Osteocyte (in vitro differentiated cells): ENCODE results near the gene ARHGAP12. TPM values are rescaled to one million over a fixed set of nuclear protein-coding genes. Genes with fewer than 3 reads are reported as not detected.

Source experiments
- DNase-seq: peaks from one replicate; pipeline ENCODE4 v3.0.0; 2021; ENCODE audit warnings: mixed read lengths; ENCODE audit not compliant: unreplicated experiment; ENCODE audit errors: extremely low spot score
- H3K27ac Mint-ChIP-seq: one replicate; pipeline ENCODE4 v1.8.0; 2021; ENCODE audit warnings: mild to moderate bottlenecking, mixed read lengths; ENCODE audit not compliant: unreplicated experiment
- H3K27me3 Mint-ChIP-seq: one replicate; pipeline ENCODE4 v1.8.0; 2021; ENCODE audit warnings: mixed read lengths; ENCODE audit not compliant: unreplicated experiment
- H3K36me3 Mint-ChIP-seq: one replicate; pipeline ENCODE4 v1.8.0; 2021; ENCODE audit warnings: mixed read lengths; ENCODE audit not compliant: unreplicated experiment
- H3K4me1 Mint-ChIP-seq: one replicate; pipeline ENCODE4 v1.8.0; 2021; ENCODE audit warnings: mixed read lengths; ENCODE audit not compliant: unreplicated experiment
- H3K4me3 Mint-ChIP-seq: one replicate; pipeline ENCODE4 v1.8.0; 2021; ENCODE audit warnings: mild to moderate bottlenecking, moderate library complexity, mixed read lengths; ENCODE audit not compliant: unreplicated experiment
- H3K9me3 Mint-ChIP-seq: one replicate; pipeline ENCODE4 v1.8.0; 2021; ENCODE audit warnings: mixed read lengths; ENCODE audit not compliant: unreplicated experiment
- long read RNA-seq: library from polyadenylated mRNA; unstranded; transcript quantifications from one replicate; pipeline ENCODE4 v2.0.0, GENCODE V29; 2021
- total RNA-seq: library from RNA; stranded (reverse); gene quantifications from 2 replicates; pipeline ENCODE4 v1.2.1, GENCODE V29; 2021
- TF ChIP-seq, protein P1 (sequence below): fragments of 200-600 bp; sonication (generic); IDR thresholded peaks from 2 replicates; pipeline ENCODE4 v1.5.0; 2021; ENCODE audit warnings: antibody characterized with exemption, mild to moderate bottlenecking, moderate library complexity

Gene ARHGAP12, protein sequence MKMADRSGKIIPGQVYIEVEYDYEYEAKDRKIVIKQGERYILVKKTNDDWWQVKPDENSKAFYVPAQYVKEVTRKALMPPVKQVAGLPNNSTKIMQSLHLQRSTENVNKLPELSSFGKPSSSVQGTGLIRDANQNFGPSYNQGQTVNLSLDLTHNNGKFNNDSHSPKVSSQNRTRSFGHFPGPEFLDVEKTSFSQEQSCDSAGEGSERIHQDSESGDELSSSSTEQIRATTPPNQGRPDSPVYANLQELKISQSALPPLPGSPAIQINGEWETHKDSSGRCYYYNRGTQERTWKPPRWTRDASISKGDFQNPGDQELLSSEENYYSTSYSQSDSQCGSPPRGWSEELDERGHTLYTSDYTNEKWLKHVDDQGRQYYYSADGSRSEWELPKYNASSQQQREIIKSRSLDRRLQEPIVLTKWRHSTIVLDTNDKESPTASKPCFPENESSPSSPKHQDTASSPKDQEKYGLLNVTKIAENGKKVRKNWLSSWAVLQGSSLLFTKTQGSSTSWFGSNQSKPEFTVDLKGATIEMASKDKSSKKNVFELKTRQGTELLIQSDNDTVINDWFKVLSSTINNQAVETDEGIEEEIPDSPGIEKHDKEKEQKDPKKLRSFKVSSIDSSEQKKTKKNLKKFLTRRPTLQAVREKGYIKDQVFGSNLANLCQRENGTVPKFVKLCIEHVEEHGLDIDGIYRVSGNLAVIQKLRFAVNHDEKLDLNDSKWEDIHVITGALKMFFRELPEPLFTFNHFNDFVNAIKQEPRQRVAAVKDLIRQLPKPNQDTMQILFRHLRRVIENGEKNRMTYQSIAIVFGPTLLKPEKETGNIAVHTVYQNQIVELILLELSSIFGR
- 18.8 and 20.8 TPM in 2 replicates for total RNA-seq
- long read RNA-seq, full-length matches to known transcripts: 7 of 78 reads
- long read RNA-seq, partial matches to known transcripts: 59 of 78 reads
- long read RNA-seq, other reads (novel, unspliced or antisense): 12 of 78 reads

DNA sequence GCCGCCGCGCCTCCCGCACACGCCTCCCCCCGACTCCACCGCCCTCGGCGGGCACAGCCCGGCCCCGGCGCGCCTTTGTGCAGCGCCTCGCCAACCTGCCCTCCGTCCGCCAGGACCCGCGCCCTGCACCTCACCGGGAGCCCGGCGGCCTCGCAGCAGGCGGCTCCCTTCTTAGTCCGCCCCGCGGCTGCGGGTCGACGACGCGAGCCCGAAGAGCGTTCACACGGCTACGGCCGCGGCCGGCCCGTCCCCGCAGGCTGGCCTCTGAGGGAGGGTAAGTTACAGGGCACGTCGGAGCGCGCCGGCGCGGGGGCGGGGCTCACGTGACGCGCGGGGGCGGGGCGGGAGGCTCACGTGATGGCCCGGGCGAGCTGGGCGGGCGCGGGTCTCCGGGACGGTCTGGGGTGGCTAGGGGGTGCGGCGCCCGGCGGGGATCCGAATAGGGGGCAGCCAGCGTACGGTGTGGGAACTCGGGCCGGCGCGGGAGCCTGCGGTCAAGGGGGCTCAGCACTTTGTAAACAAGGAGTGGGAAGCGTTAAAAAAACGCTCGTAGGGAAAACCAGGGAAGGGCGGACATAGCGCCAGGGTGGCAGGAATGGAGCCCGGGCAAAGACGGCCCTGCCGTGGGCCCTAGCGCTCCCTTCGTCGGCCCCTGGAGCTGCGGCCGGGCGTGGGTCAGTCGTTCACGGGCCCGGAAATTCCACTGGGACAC, at the start of gene ARHGAP12:
ARHGAP12 (minus strand) TSS at position 283 of the 712 bp plus-strand sequence. CDS start 19,976 bp downstream, outside the sequence.
- no peaks in the 10 kb centered on the region for H3K36me3 Mint-ChIP-seq
- DNase-seq: peak; percentile 97
- H3K4me3 Mint-ChIP-seq: peak within 1 kb of the TSS; percentile 92
- H3K27ac Mint-ChIP-seq: peak within 1 kb of the TSS; percentile 96
- TF ChIP-seq, protein P1, sequence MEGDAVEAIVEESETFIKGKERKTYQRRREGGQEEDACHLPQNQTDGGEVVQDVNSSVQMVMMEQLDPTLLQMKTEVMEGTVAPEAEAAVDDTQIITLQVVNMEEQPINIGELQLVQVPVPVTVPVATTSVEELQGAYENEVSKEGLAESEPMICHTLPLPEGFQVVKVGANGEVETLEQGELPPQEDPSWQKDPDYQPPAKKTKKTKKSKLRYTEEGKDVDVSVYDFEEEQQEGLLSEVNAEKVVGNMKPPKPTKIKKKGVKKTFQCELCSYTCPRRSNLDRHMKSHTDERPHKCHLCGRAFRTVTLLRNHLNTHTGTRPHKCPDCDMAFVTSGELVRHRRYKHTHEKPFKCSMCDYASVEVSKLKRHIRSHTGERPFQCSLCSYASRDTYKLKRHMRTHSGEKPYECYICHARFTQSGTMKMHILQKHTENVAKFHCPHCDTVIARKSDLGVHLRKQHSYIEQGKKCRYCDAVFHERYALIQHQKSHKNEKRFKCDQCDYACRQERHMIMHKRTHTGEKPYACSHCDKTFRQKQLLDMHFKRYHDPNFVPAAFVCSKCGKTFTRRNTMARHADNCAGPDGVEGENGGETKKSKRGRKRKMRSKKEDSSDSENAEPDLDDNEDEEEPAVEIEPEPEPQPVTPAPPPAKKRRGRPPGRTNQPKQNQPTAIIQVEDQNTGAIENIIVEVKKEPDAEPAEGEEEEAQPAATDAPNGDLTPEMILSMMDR: no peak
- no peaks in the 10 kb centered on the region for H3K9me3 Mint-ChIP-seq
- no peaks in the 10 kb centered on the region for H3K27me3 Mint-ChIP-seq
- peaks cover 28% of the 10 kb centered on the region for H3K4me1 Mint-ChIP-seq

DNA sequence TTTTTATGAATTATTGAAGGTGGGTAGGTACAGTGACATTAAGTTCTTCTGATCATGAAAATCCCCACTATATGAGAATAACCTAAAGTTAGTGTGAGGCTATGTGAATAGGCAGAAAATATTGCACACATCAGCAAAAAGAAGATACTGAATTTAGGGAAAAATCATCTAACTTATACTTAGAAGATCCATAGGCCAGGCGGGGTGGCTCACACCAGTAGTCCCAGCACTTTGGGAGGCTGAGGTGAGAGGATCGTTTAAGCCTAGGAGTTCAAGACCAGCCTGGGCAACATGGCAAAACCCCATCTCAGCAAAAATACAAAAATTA, 49.5 kb upstream of the ARHGAP12 start:
- Mint-ChIP-seq H3K9me3 (peaks cover 4% of the 10 kb centered on the region), H3K27ac (no peak overlapping the region)

DNA sequence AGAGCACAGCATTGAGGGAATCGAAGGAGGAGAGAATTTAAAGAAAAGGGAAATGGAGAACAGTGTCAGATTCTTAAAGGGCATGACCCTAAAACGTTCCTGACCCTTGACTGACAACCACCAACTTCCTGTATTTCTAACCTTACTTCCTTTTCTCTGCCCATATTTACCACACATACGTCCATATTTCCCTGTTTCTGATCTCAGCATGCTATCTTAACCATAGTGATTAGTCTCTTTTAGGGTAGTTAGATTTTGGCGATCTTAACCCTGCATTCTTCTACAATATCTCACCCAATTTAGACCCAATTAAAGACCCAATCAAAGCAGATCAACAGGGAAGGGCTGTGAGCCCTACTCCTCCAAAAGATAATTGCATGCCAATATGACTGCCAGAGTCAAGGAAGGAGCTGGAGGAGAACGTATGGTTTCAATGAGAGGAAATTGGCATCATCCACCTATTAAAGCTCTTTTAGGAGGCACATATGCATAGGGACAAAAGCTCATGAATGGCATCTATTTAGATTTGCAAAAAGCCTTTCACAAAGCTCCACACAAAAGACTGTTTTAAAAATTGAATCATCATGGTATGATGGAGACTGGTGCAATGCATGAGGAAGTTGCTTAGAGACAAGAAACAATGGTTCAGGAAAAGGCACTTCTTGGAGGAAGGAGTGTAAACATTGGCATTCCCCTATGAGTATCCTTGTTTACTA, 49.0 kb upstream of the ARHGAP12 start:
- H3K4me3 Mint-ChIP-seq: no peak overlapping the region
- TF ChIP-seq, protein P1: no peak
- no peaks in the 10 kb centered on the region for H3K27me3 Mint-ChIP-seq
- no peak for DNase-seq
- no peaks in the 10 kb centered on the region for H3K36me3 Mint-ChIP-seq
- no peak overlapping the region for H3K27ac Mint-ChIP-seq
- peaks cover 4% of the 10 kb centered on the region for H3K9me3 Mint-ChIP-seq
- no peaks in the 10 kb centered on the region for H3K4me1 Mint-ChIP-seq

More for the DNA sequence above, 49.5 kb upstream of the ARHGAP12 start:
- no peak overlapping the region for H3K4me3 Mint-ChIP-seq
- no peaks in the 10 kb centered on the region for H3K4me1 Mint-ChIP-seq
- DNase-seq: no peak
- TF ChIP-seq, protein P1: no peak
- no peaks in the 10 kb centered on the region for H3K27me3 Mint-ChIP-seq
- H3K36me3 Mint-ChIP-seq: no peaks in the 10 kb centered on the region

DNA sequence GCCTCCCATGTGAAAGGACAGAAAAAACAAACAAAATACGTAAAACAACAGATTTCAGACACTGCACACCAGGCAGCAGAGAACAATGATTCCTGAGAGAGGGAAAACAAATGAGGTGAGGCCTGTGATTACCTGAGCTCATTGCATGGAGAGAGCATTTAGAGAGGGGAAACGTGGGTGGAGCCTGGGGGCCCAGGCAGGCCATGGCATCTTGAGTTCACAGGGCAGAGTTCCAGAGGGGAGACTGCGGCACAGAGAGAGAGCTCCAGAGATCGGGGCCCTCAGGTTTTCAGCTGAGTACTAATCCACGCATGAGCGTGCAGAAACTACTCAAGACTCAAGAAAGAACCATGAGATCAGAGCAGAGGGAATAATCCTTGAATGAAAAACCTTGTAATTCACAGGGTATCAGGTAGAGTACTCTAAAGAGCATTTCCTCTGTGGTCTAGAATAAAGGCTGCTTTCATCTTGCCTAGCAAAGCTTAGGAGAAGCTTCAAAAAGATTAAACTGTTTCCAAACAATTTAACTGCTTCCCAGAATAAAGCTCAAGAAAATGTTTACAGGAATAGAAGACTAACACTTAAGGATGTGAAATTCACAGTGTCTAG, 46.6 kb upstream of the ARHGAP12 start:
- TF ChIP-seq, protein P1: no peak
- Mint-ChIP-seq H3K27ac (no peak overlapping the region), H3K9me3 (no peaks in the 10 kb centered on the region), H3K4me3 (no peak overlapping the region), H3K4me1 (no peaks in the 10 kb centered on the region), H3K36me3 (no peaks in the 10 kb centered on the region), H3K27me3 (no peaks in the 10 kb centered on the region)
- DNase-seq: no peak
